MM.1S (cell line): ENCODE measurements around the gene LIF.

Experiments
- DNase-seq: peaks from one replicate; pipeline ENCODE4 v3.0.0-alpha.2; 2015
- H2AFZ ChIP-seq: fragments of 300-600 bp; sonication (generic); 2 replicates; pipeline ENCODE4 v1.6.0; 2016; ENCODE audit warnings: antibody characterized with exemption, low read length
- H3F3A ChIP-seq: fragments of 300-600 bp; sonication (generic); 2 replicates; pipeline ENCODE4 v1.6.1; 2016; ENCODE audit warnings: mild to moderate bottlenecking, antibody characterized with exemption, low read length, moderate library complexity, mixed read lengths; ENCODE audit not compliant: insufficient read depth
- H3K27ac ChIP-seq: fragments of 300-600 bp; sonication (generic); 2 replicates; pipeline ENCODE4 v1.5.1; 2016; ENCODE audit warnings: mild to moderate bottlenecking, low read length
- H3K27me3 ChIP-seq: fragments of 300-600 bp; sonication (generic); replicated peaks from 2 replicates; pipeline ENCODE4 v1.6.0; 2016; ENCODE audit warnings: low read length; ENCODE audit not compliant: insufficient read depth
- H3K36me3 ChIP-seq: fragments of 300-600 bp; sonication (generic); replicated peaks from 2 replicates; pipeline ENCODE4 v1.6.1; 2016; ENCODE audit warnings: mild to moderate bottlenecking, low read length, mixed read lengths; ENCODE audit not compliant: insufficient read depth
- H3K4me1 ChIP-seq: fragments of 300-600 bp; sonication (generic); 2 replicates; pipeline ENCODE4 v1.6.1; 2016; ENCODE audit warnings: low read length, mixed read lengths
- H3K4me2 ChIP-seq: fragments of 300-600 bp; sonication (generic); 2 replicates; pipeline ENCODE4 v1.6.0; 2016; ENCODE audit warnings: low read depth, low read length
- H3K4me3 ChIP-seq: fragments of 300-600 bp; sonication (generic); 2 replicates; pipeline ENCODE4 v1.5.1; 2016; ENCODE audit warnings: low read length, mixed read lengths
- H3K79me2 ChIP-seq: fragments of 300-600 bp; sonication (generic); 2 replicates; pipeline ENCODE4 v1.6.1; 2016; ENCODE audit warnings: mixed run types, low read length, mixed read lengths
- H3K9ac ChIP-seq: fragments of 300-600 bp; sonication (generic); 2 replicates; pipeline ENCODE4 v1.6.1; 2016; ENCODE audit warnings: low read length, mixed read lengths
- H3K9me2 ChIP-seq: fragments of 300-600 bp; sonication (generic); replicated peaks from 2 replicates; pipeline ENCODE4 v1.6.1; 2016; ENCODE audit warnings: mild to moderate bottlenecking, low read length, mixed read lengths; ENCODE audit not compliant: insufficient read depth
- H3K9me3 ChIP-seq: fragments of 300-600 bp; sonication (generic); replicated peaks from 2 replicates; pipeline ENCODE4 v1.6.1; 2016; ENCODE audit warnings: mild to moderate bottlenecking, low read length, mixed read lengths; ENCODE audit not compliant: insufficient read depth
- H4K20me1 ChIP-seq: fragments of 300-600 bp; sonication (generic); 2 replicates; pipeline ENCODE4 v1.6.1; 2016; ENCODE audit warnings: mild to moderate bottlenecking, low read length, moderate library complexity, mixed read lengths; ENCODE audit not compliant: insufficient read depth
- CTCF ChIP-seq: fragments of 300-600 bp; sonication (generic); IDR thresholded peaks from 2 replicates; pipeline ENCODE4 v1.5.1; 2016; ENCODE audit warnings: antibody characterized with exemption, low read length, mixed read lengths
- EZH2 ChIP-seq: fragments of 300-600 bp; sonication (generic); optimal IDR thresholded peaks from 2 replicates; pipeline ENCODE3; 2017; ENCODE audit warnings: low read depth, mild to moderate bottlenecking, antibody characterized with exemption, low read length, mixed read lengths
- EZH2phosphoT487 ChIP-seq: fragments of 300-600 bp; sonication (generic); IDR thresholded peaks from 2 replicates; pipeline ENCODE4 v1.6.1; 2018; ENCODE audit warnings: antibody characterized with exemption, low read length

The LIF gene

GRCh38 chr22:30287648-30288418 is 41.3 kb upstream of the LIF start:
- H3K4me3 ChIP-seq, result no peak overlapping the region
- H3K9ac ChIP-seq, result no peak overlapping the region
- H3K9me3 ChIP-seq, result no peaks in the 10 kb centered on the region
- peaks cover 17% of the 10 kb centered on the region; the same call in 1 of the 2 replicates for H3K4me1 ChIP-seq
- H3K27me3 ChIP-seq, result no peaks in the 10 kb centered on the region
- no peak overlapping the region for H3K27ac ChIP-seq
- H4K20me1 ChIP-seq, result no peaks in the 10 kb centered on the region
- H3F3A ChIP-seq, result peaks cover 20% of the 10 kb centered on the region
- H3K36me3 ChIP-seq, result no peaks in the 10 kb centered on the region
- no peaks in the 10 kb centered on the region for H3K79me2 ChIP-seq
- peak; percentile 72 for DNase-seq
- no peaks in the 10 kb centered on the region for H3K9me2 ChIP-seq
- H3K4me2 ChIP-seq, result peak overlapping the region; percentile 90; the same call in 1 of the 2 replicates
- H2AFZ ChIP-seq, result peak overlapping the region; percentile 7; the same call in 1 of the 2 replicates
- TF ChIP-seq EZH2 (no peak), EZH2phosphoT487 (no peak), CTCF (peak; percentile 90)

DNA sequence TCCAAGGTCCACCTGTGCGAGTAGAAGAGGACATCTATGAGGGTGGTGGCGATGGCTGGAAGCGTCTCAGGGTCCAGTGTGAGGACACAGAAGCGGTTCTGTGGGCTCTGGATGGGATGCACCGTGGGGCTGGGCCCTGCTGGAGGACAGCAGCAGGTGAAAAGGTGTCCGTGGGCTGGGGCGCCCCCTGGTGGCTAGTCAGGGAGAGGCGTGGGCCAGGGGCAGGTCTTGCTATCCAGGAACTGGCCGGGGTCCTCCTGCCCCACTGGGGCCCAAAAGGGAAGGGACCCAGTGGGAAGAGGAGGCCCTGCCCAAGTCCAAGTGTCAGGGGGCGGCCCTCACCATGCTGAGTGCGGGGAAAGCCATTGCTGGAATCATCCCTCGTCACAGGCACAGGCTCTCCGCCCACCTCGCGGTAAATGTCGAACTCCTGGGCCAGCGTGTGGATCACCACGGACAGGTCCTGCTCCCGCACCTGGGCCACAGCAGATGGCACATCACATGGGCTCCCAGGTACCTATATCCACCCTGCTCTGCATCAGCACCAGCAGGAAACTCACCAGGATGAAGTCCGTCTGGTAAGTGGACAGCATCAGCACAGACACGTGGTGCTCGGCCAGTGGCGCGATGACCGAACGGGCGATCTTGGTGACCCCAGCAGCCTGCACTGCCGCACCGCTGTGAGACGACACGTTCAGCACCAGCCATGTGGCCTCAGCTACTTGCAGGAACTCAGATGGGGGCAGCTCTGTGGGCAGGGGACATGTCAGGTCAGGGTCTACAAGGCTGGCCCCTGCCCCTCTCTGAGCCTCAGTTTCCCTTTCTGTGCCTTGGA is 40.5 kb upstream of the LIF start:
- Histone ChIP-seq H3K36me3 (no peaks in the 10 kb centered on the region), H3K4me2 (no peak overlapping the region), H3K9me2 (no peaks in the 10 kb centered on the region), H3K79me2 (no peaks in the 10 kb centered on the region), H3K27ac (no peak overlapping the region), H3K9ac (no peak overlapping the region), H3K4me1 (peaks cover 17% of the 10 kb centered on the region; the same call in 1 of the 2 replicates), H4K20me1 (no peaks in the 10 kb centered on the region), H2AFZ (no peak overlapping the region), H3K9me3 (no peaks in the 10 kb centered on the region), H3F3A (peaks cover 20% of the 10 kb centered on the region), H3K4me3 (no peak overlapping the region), H3K27me3 (no peaks in the 10 kb centered on the region)
- DNase-seq, result peak; percentile 53
- TF ChIP-seq CTCF, result peak; percentile 90
- TF ChIP-seq EZH2, result no peak
- no peak for TF ChIP-seq EZH2phosphoT487

- H3K9me2 ChIP-seq, result no peaks in the 10 kb centered on the region
- H3K4me2 ChIP-seq, result no peak overlapping the region
- no peaks in the 10 kb centered on the region for H4K20me1 ChIP-seq
- H3K27ac ChIP-seq, result no peak overlapping the region
- H3K36me3 ChIP-seq, result no peaks in the 10 kb centered on the region
- H3K27me3 ChIP-seq, result no peaks in the 10 kb centered on the region
- H3K9me3 ChIP-seq, result no peaks in the 10 kb centered on the region
- H3F3A ChIP-seq, result peaks cover 20% of the 10 kb centered on the region
- H3K9ac ChIP-seq, result no peak overlapping the region
- no peak overlapping the region for H2AFZ ChIP-seq
- H3K4me3 ChIP-seq, result no peak overlapping the region
- no peak for DNase-seq
- H3K79me2 ChIP-seq, result no peaks in the 10 kb centered on the region
- H3K4me1 ChIP-seq, result peaks cover 17% of the 10 kb centered on the region; the same call in 1 of the 2 replicates
- TF ChIP-seq CTCF, result no peak
- no peak for TF ChIP-seq EZH2phosphoT487
- TF ChIP-seq EZH2, result no peak
Measured at GRCh38 chr22:30286331-30286730, 39.8 kb upstream of the LIF start.
